GM21390 (cell line): ENCODE measurements around the gene WWTR1.

Experiments used
- ATAC-seq: cut with Tn5 transposase; IDR thresholded peaks from one replicate; pipeline ENCODE4 v1.9.1; 2021; ENCODE audit not compliant: unreplicated experiment

The WWTR1 gene

DNA sequence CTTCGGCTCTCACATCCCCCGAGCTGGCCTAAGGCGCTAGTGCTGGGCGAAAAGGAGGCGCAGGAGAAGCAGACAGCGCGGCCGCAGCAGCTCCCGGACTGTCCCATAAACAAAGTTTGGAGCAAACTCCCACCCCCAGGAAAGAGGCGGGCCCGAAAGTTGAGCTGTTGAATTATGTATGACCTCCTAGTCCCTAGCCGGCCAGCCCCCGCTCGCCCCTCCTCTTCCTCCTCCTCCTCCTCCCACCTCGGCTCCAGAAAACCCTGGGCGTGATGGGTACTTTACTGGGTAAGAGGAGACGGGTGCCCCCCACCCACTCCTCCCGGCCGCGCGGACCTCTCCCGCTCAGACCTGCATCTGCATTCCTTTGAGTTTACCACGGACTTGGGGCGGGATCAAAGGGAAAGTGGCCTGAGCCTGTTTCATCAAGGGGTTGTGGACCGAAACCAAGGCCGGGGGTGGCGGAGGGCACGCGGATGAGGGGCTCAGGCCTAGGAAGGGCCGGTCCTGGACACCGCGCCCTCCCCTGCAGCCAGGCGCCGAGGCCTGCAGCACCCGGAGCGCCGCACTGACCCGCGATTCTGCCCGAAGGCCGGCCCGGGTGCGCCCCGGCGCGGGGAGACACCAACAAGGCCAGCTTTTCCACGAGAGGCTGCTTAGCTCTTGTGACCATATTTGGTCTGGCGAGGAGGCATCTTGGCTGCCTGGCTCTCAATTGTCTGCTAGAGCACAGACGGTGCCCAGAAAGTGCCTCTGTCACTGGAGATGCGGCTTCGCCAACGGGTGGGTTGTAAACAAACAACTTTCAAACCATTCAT lies at the start of gene WWTR1:
WWTR1 (minus strand) TSS at position 100 of the 818 bp plus-strand sequence. CDS start 719 bp downstream, outside the sequence.
- ATAC-seq, result peak; percentile 74

DNA sequence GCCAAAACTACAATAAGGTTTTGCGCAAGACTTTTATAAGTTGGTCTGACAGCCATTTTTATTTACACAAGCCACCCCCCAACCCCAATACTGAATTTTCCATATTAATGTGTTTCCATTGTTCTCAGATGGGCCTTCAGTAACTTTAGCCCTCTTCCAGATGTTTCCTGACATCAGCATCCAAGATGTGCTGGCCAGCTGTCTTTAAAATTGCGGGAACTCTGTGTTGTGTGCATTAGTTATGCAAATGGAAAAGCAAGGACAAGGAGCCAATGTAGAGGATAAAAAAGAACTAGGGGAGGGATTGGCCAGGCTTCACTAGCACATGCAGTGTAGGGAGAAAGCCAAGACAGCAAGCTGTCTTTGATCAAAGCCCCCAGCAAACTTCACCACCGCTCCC lies 49.1 kb upstream of the WWTR1 start:
- no peak for ATAC-seq

DNA sequence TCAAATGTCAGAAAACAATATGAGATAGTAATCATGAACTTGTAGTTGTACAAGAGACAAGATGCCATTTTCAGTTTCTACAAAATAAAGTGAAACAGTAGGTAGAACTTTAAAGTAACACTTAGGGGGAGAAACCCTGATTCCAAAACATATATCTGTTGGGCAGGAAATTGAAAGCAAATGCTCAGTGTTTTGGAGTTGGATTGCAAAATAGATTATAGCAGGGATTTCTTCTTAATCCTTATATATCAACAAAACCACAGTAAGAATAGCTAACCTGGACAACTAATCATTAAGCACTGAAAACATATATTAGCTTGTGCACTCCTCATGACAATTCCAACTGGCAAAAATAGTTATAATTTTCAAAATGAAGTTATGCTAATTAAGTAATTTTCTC lies 47.6 kb upstream of the WWTR1 start:
- no peak for ATAC-seq

DNA sequence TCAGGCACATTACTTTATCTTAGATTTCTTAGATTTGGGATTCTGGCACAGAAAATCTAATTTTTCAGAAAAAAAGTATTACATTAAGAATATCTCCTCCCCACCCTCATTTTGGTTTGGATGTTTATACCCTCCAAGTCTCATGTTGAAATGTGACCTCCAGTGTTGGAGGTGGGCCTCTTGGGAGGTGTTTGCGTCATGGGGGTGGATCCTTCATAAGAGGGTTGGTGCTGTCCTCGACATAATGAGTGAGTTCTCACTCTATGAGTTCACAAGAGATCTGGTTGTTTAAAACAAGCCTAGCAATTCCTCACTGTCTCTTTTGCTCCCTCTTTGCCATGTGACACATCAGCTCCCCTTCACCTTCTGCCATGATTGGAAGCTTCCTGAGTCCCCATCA lies 45.6 kb upstream of the WWTR1 start:
- ATAC-seq, result no peak

DNA sequence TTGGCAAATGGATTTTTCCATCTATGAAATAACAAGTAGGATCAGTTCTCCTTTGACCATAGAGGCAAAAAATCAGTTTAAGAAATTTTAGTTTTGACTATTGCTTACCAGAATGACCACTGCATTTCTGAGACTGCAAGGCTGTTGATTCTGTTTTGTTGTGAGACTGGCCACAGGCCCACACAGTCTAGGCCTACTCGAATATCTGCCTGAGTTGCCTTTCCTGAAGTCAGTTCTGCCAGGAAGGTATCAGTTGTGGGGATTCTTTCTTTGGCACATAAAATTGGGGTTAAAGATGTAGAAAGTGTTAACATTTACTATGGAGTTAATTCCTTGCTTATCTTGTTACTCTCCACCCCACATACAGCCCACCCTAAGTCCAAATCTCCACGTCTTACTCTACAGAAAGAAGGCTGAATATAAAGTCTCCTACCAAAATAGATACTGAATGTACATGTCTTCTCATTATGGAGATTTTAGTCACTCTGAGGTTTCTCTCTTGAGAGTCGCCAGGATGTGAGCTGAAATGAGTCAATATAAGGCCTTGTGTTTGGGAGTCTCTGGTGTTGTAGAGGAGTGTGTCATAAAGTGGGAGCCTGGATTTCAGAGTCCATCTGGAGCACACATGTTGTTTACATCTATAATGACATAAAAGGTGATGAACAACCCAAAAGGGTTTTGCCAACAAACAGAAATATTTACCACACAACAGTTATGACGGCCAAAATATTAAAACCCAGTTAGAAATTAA lies 45.0 kb upstream of the WWTR1 start:
- no peak for ATAC-seq

DNA sequence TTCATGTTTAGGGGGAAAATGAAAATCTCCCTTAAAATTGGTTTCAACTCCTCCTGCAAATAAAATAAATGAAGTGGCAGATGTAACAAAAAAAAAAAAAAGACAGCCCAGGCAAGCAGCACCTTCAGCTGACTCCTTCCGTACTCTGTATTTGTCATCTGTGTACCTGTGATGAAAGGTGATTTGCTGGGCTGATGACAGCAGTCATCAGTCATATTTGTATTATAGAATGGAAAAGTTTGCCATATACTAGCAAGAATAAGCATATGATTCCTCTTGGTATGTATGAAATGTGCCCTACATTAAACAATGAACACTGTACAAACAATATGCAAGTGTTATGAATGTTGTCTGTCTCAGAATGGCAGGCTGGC lies 44.1 kb upstream of the WWTR1 start:
- no peak for ATAC-seq

DNA sequence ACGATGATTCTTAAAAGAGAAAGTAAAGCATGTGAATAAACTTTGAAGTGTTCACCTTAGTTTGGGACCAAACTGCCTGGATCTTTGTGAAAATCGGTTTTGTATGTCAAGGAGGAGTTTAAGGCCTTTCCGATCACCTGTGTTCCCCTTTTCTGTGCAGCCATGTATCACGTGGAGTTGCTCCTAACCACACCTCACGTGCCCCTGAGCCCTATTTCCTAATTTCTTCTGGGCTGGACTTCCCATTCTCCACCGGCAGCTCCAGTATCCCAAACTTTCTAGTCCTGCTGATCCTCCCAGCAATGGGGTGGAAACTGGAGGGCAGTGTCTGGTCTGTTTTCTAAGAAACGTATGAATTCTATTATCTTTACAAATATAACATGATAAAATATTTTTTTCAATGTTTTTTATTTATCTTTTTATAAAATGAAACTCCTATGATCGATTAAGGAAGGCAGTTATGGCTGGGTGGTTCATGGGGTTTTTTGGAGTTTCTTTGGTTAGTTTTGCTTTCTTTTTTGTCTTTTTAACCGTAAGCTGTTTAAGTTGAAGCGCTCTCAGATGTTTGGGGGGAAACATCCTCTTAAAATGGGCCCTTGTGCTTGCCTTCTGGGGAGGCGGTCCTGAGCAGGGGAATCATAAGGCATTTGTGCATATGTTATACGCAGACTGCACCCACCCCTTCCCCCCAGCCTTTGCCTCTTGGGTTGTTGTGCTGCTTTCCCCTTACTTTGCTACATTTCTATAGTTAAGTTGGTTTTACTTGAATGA lies 43.6 kb upstream of the WWTR1 start:
- ATAC-seq, result peak; percentile 60

DNA sequence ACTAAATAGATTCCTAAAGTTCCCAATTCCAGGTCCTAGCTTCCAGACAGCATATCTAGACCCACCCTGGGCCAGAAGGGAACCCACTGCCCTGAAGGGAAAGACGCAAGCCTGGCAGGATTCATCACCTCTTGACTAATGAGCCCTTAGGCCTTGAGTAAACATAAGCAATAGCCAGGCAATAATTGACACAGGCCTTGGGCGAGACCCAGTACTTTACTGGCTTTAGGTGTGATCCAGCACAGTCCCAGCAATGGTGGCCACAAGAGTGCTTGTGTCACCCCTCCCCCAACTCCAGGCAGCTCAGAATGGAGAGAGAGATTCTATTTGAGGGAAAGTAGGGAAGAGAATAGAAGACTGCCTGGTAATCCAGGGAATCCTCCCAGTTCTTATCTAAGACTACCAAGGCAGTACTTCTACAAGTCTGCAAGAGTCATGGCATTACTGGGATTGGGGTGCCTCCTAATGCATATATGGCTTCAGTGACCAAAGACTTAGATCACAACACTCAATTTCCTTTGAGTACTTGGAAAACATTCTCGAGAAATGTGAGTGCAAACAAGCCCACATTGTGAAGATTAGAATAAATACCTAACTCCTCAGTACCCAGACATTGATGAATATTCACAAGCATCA lies 30.4 kb upstream of the WWTR1 start:
- no peak for ATAC-seq

DNA sequence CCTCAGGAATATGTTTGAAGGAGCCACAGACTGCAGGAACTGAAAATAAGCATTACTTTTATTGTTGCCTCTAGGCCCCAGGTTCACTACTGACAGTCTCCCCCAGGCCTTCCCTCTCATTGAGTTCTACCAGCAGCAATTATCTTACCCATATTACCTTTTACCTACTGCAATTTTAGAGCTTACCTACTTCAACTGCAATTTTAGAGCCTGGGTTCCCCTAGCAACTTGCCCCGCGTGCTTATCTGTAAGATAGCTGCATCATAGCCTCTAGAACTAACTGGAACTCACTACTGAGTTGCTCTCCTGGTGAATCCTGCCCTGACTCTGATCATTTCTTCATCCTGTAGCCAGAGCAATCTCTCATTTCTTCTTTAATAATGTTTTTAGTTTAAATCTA lies 29.2 kb upstream of the WWTR1 start:
- no peak for ATAC-seq

DNA sequence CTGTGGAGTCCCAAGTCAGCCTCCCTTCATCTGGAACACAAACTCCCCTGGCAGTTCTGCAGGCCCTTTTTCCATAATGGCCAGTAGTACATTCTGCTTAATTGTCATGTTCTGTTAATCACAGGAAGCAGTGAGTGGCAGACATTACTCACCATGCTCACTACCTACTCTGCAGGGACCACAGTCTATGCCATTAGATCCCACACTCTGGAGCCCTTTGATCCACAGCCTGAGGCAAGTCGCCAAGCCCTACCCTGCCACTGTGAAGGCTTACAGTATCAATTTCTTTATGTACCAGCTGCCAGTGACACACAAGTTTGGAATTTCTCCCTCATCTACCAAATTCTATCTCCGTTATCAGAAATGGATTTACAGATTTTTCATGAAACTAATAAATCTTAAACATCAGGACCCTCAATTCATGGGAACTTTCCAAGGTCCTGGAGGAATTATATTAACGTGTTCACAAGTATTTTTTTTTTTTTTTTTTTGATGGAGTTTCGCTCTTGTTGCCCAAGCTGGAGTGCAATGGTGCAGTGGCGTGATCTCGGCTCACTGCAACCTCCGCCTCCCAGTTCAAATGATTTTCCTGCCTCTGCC lies 20.6 kb upstream of the WWTR1 start:
- no peak for ATAC-seq

DNA sequence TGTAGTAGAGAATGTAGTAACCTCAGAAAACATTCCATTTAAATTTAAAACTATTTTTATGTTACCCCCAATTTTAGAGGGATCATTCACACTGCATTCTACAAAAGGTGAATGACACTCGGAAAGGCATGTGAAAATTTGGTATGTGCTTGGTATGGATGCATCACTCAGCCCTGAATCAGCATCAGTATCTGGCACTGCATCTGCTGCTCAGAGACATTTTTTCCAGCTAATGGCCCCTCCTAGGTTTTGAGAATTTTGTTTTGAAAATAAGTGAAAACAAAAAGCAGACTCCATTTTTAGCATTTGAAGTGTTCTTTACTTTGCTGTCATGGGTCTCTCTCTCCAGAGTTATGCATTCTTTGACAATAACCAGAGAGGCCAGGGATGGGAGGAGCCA lies 15.6 kb upstream of the WWTR1 start:
- no peak for ATAC-seq

DNA sequence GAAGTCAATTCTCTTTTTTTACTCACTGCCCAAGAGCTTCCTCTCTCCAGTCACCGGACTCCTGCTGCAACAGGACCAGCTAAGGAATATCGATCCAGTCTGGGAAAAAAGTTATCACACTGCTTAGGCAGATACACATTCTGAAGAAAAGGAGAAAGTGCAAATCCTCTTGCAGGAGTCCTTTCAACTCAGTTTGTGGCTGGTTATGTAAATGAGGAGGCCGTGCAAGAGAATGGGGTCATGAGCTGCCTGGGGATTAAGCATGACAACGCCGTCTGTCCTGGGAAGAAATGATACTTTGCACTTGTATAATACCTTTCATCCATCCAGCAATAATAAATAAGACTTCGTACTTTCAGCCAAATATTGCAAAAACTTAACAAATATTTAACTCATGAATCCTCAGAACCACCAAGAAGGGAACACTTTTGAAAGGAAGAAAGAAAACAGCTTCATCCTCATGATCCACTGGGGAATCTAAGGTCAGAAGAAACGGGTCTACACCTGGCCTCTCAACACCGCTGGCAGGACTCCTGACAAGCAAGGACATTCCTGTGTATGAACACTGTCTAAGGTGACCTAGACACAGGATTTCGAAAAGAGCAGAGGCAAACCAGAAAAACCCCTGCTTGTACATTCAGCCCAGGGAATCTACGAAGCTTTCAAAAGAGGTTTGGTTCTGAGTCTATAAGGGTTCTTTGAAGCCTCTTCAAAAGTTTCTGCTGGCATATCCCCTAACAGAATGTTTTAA lies 13.1 kb upstream of the WWTR1 start:
- no peak for ATAC-seq

DNA sequence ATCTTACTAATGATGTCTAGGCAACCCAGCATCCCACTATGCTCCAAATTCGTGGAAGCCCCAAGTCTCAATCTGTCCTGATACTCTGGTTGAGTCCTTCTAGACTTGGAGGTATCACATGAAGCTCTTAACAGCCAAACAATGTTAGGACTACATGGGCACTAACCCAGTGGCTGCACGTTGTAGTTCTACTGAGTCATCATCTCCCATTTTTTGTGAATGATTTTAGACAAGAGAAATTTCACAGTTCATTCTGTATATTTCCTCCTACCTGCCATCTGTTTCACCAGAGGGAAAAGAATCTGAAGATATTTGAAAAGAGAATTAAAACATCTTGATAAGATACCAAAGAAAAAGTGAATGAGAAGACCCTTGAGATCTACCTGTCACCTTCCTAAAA lies 9.8 kb upstream of the WWTR1 start:
- ATAC-seq, result no peak

DNA sequence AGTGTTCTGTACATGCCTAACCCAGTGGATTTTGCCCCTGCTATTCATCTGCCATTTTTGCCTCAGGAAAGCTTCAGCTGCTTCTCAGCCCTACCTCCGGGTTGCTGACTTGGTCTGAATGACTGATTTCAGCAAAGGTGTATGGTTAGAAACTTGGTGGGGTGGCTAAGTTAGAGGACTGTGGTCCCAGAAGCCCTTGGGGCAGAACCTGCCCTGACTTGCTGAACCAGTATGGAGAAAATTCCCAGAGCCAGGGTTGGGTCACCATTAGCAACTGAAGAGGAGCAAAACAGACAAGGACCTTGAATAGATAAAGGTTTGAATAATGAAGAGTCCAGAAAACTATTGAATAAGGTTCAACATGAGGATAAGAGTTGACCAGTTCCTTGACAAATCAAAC lies 6.1 kb upstream of the WWTR1 start:
- no peak for ATAC-seq

DNA sequence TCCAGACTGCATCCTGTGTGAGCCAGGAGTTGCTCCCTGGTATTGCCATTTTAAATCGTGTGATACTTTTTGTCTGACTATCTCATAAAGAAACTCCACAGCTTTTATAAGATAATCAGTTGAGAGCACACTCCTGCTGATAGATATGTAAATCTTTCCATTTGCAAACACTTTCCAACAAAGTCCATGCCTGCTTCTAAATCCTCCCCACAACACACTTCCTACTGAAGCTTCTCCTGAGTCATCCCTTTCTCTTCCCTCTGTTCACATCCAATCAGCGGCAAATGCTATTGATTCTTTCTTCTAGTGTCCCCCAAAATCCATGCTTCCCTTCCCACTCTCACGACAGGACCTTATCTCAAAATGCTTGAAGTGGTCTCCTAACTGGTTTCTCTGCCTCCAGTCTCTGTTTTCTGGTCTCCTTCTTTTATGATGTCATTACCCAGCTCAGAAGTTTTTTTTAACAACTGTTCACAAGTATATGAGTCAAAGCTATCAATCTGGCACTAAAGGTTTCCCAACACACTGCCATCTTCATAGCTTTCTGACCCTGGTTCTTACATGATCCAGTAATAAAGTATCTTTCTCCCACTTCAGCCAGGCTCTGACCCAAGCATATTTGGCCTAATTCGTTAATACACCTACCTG lies 4.5 kb upstream of the WWTR1 start:
- no peak for ATAC-seq

DNA sequence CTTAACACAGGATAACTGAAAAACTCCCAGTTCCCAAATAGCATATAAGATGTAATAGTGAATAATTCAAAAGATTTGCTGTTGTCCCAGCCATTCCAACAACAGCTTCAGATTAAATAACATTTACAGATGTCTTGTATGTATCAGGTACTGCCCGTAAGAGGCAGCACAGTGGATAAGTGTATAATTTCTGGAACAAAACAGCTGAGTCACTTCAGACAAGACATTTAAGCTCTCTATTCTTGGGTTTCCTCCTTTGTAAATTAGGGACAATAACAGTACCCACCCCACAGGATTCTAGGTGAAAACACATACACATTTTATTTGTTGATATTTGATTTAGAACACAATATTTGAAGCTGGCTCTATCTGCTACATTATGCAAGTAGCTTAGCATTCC lies 2.6 kb upstream of the WWTR1 start:
- ATAC-seq, result no peak

DNA sequence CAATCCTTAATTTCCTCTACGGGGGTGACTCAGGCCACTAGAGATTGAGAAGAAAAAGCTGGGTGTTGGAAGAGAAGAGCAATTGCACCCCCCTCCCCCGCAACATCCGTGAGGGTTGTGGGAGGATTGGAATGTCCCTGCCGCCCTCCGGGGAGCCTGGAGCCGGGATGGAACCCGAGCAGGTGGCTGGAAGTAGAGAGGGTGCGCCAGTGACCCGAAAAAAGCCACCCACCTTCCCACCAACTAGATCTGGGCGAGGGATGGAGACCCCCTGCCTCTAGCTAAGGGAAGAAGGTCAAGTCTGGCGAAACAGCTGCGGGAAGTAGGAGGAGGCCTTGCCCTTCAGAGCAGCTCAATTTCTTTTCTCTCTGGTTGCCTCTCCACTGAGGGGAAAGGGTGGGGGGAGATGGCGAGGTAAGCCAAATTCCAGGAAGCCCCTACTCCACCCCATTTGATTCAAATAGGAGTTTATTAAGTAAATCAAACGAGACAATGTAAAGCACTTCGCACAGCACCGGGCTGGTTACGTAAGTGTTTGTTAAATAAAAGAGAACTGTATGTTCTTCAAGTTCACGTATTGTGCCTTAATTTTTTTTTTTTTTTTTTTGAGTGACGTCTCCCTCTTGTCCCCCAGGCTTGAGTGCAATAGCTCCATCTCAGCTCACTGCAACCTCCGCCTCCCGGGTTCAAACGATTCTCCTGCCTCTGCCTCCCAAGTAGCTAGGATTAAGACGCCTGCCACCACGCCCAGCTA lies 1.1 kb upstream of the WWTR1 start:
- peak; percentile 7 for ATAC-seq

DNA sequence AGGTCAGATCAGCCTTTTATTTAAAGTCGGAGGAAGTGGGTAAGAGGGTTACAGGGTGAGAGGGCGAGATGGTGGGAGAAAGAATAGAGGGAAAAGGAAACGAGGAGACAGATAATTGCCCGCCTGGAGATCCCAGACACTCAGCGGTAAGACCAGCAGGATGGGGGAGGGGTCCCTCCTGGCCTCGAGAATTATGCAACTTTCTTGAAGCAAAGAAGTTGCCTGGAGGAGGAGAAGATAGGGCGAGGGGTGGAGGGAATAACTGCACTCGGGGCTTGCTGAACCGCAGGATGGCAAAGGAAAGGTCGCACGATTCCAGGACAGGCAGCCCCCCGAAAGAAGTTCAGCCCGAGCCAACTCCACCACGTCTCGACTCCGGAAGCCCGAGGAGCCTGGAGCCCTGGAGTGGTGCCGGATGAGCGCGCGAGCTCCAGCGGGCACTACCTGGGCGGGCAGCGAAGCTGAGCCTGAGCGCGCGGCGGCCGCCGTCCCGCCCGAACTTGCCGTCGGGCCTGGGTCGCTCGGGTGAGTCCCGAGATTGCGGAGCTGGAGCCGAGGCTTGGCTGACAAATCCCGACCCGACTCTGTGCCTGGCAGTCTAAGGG lies 402 bp downstream of the WWTR1 start:
- peak; percentile 32 for ATAC-seq
